Measurements from ENCODE around the gene SKIC8. TPM values are rescaled to one million over a fixed set of nuclear protein-coding genes. Genes with fewer than 3 reads are reported as not detected.

SKIC8 gene
- total RNA-seq, 1 experiment from 2014 or later, result 44.5 TPM

- intact Hi-C loops (cut with micrococcal nuclease; ENCODE audit: unreplicated experiment), result no loop called here
- no peaks in the 10 kb centered on the region for H3K9me2 ChIP-seq (ENCODE audit: insufficient read depth)
- no peak overlapping the region for H3K4me3 ChIP-seq
- H3K4me2 ChIP-seq, result no peak overlapping the region
- TF ChIP-seq CTCF (conservative IDR thresholded peaks at IDR 0.05) (no peak), EZH2 (IDR thresholded peaks at IDR 0.05; ENCODE audit: low read depth) (no peak)
- no peaks in the 10 kb centered on the region for H3F3A ChIP-seq (ENCODE audit: insufficient read depth, low read depth)
- no peaks in the 10 kb centered on the region for H3K9me3 ChIP-seq (ENCODE audit: insufficient read depth, low read depth)
- no TSS peak for BruUV-seq (replicated peaks)
- H3K27ac ChIP-seq, result no peak overlapping the region
- no peak overlapping the region for H2AFZ ChIP-seq
- ChIA-PET POLR2A (ENCODE audit: unreplicated experiment) (no interaction called here), CTCF (interaction anchor here (0.6 kb wide), 1 partner anchor 11 kb away, joined by 3 read pairs; no protein-coding TSS in a partner anchor)
- DNase-seq, result no peak
- no peaks in the 10 kb centered on the region for H3K79me2 ChIP-seq (ENCODE audit: low read depth)
- H3K4me1 ChIP-seq (replicated peaks; ENCODE audit: insufficient read depth), result 0 out of 2 replicates have a peak, but pooled peaks cover 11% of the 10 kb centered on the region
- no peaks in the 10 kb centered on the region for H3K36me3 ChIP-seq (ENCODE audit: low read depth)
- H3K27me3 ChIP-seq (ENCODE audit: insufficient read depth, low read depth), result no peaks in the 10 kb centered on the region
- no peaks in the 10 kb centered on the region for H4K20me1 ChIP-seq (ENCODE audit: insufficient read depth)
Measured at GRCh38 chr15:78320183-78320582, 20.8 kb upstream of the SKIC8 start.

GRCh38 chr15:78319588-78319987 lies 20.2 kb upstream of the SKIC8 start:
- CTCF ChIA-PET, result no interaction called here
- Histone ChIP-seq H3K4me2 (no peak overlapping the region), H3K9me2 (ENCODE audit: insufficient read depth) (no peaks in the 10 kb centered on the region), H4K20me1 (ENCODE audit: insufficient read depth) (no peaks in the 10 kb centered on the region), H3K36me3 (ENCODE audit: low read depth) (no peaks in the 10 kb centered on the region), H3K9me3 (ENCODE audit: insufficient read depth, low read depth) (no peaks in the 10 kb centered on the region), H3K4me1 (replicated peaks; ENCODE audit: insufficient read depth) (0 out of 2 replicates have a peak, but pooled peaks cover 11% of the 10 kb centered on the region), H3K4me3 (no peak overlapping the region), H3F3A (ENCODE audit: insufficient read depth, low read depth) (no peaks in the 10 kb centered on the region), H3K27ac (no peak overlapping the region), H2AFZ (no peak overlapping the region), H3K27me3 (ENCODE audit: insufficient read depth, low read depth) (no peaks in the 10 kb centered on the region), H3K79me2 (ENCODE audit: low read depth) (no peaks in the 10 kb centered on the region)
- DNase-seq, result no peak
- TF ChIP-seq EZH2 (IDR thresholded peaks at IDR 0.05; ENCODE audit: low read depth), result no peak
- TF ChIP-seq CTCF (conservative IDR thresholded peaks at IDR 0.05), result no peak
- intact Hi-C loops (cut with micrococcal nuclease; ENCODE audit: unreplicated experiment), result loop anchor here (10.0 kb wide), 1 partner anchor 385 kb away; no protein-coding TSS in a partner anchor
- POLR2A ChIA-PET (ENCODE audit: unreplicated experiment), result no interaction called here
- no TSS peak for BruUV-seq (replicated peaks)

GRCh38 chr15:78317145-78317836 lies 17.9 kb upstream of the SKIC8 start:
- no peaks in the 10 kb centered on the region for H3K79me2 ChIP-seq (ENCODE audit: low read depth)
- no peaks in the 10 kb centered on the region for H3K9me3 ChIP-seq (ENCODE audit: insufficient read depth, low read depth)
- peak in 1 of 2 experiments; percentile 42 for DNase-seq
- no peak overlapping the region for H3K27ac ChIP-seq
- H3F3A ChIP-seq (ENCODE audit: insufficient read depth, low read depth), result no peaks in the 10 kb centered on the region
- intact Hi-C loops (cut with micrococcal nuclease; ENCODE audit: unreplicated experiment), result loop anchor here (10.0 kb wide), 1 partner anchor 388 kb away; no protein-coding TSS in a partner anchor
- no TSS peak for BruUV-seq (replicated peaks)
- H4K20me1 ChIP-seq (ENCODE audit: insufficient read depth), result no peaks in the 10 kb centered on the region
- ChIA-PET CTCF (interaction anchor here (0.6 to 1.0 kb wide), 3 partner anchors 86 to 417 kb away, joined by 3 to 7 read pairs (median 7); no protein-coding TSS in a partner anchor), POLR2A (ENCODE audit: unreplicated experiment) (interaction anchor here (0.6 kb wide), 1 partner anchor 30 kb away, joined by 4 read pairs; no protein-coding TSS in a partner anchor)
- TF ChIP-seq CTCF (conservative IDR thresholded peaks at IDR 0.05) (peak; percentile 48; the same call in 1 of the 2 replicates), EZH2 (IDR thresholded peaks at IDR 0.05; ENCODE audit: low read depth) (no peak)
- H3K36me3 ChIP-seq (ENCODE audit: low read depth), result no peaks in the 10 kb centered on the region
- no peaks in the 10 kb centered on the region for H3K27me3 ChIP-seq (ENCODE audit: insufficient read depth, low read depth)
- H3K4me3 ChIP-seq, result no peak overlapping the region
- H3K9me2 ChIP-seq (ENCODE audit: insufficient read depth), result no peaks in the 10 kb centered on the region
- H2AFZ ChIP-seq, result no peak overlapping the region
- 0 out of 2 replicates have a peak, but pooled peaks cover 5% of the 10 kb centered on the region for H3K4me1 ChIP-seq (replicated peaks; ENCODE audit: insufficient read depth)
- no peak overlapping the region for H3K4me2 ChIP-seq
